Hepatocyte (in vitro differentiated cells): Measurements from ENCODE around the gene TAF11L3. TPM values are rescaled to one million over a fixed set of nuclear protein-coding genes. Genes with fewer than 3 reads are reported as not detected.

Experiments used
- polyA plus RNA-seq: library from polyadenylated mRNA; unstranded; fragments of >200 nt; fragmentation: Nextera tagmentation; extraction: Ambion mirVana; gene quantifications from 2 replicates; pipeline ENCODE4 v1.2.1, GENCODE V29; 2016
- small RNA-seq: library from RNA; depleted of rRNA; stranded (forward); fragments of <200 nt; gene quantifications from one replicate; pipeline ENCODE3, GENCODE V24; 2014
- total RNA-seq: library from RNA; depleted of rRNA; stranded (reverse); fragments of >200 nt; gene quantifications from 2 replicates; pipeline ENCODE4 v1.2.3, GENCODE V29; 2014

The TAF11L3 gene
- total and polyA plus RNA-seq, 2 experiments from 2014 or later, result not detected

Small RNAs within 50 kb of the gene (small RNA-seq; reads per million reads assigned to genes)
- gene AC106774.3, result not detected

Other genes with a start within 250 kb of the TAF11L3 start
- gene TAF11L2, start 20.1 kb upstream of the TAF11L3 start, total RNA-seq, result not detected in 2 replicates
- not detected in 2 replicates for gene TAF11L2, start 20.1 kb upstream of the TAF11L3 start, polyA plus RNA-seq
- not detected in 2 replicates for gene TAF11L4, start 3.4 kb downstream of the TAF11L3 start, total RNA-seq
- not detected in 2 replicates for gene TAF11L4, start 3.4 kb downstream of the TAF11L3 start, polyA plus RNA-seq
- gene TAF11L5, start 6.9 kb downstream of the TAF11L3 start, total RNA-seq, result not detected in 2 replicates
- not detected in 2 replicates for gene TAF11L5, start 6.9 kb downstream of the TAF11L3 start, polyA plus RNA-seq
- gene TAF11L6, start 10.3 kb downstream of the TAF11L3 start, total RNA-seq, result not detected in 2 replicates
- not detected in 2 replicates for gene TAF11L6, start 10.3 kb downstream of the TAF11L3 start, polyA plus RNA-seq
- gene TAF11L7, start 67.4 kb downstream of the TAF11L3 start, total RNA-seq, result not detected in 2 replicates
- gene TAF11L7, start 67.4 kb downstream of the TAF11L3 start, polyA plus RNA-seq, result not detected in 2 replicates
- gene TAF11L8, start 72.6 kb downstream of the TAF11L3 start, total RNA-seq, result not detected in 2 replicates
- not detected in 2 replicates for gene TAF11L8, start 72.6 kb downstream of the TAF11L3 start, polyA plus RNA-seq
- gene TAF11L9, start 76.0 kb downstream of the TAF11L3 start, total RNA-seq, result not detected in 2 replicates
- gene TAF11L9, start 76.0 kb downstream of the TAF11L3 start, polyA plus RNA-seq, result not detected in 2 replicates
- not detected in 2 replicates for gene TAF11L10, start 79.5 kb downstream of the TAF11L3 start, total RNA-seq
- gene TAF11L10, start 79.5 kb downstream of the TAF11L3 start, polyA plus RNA-seq, result not detected in 2 replicates
- gene TAF11L11, start 85.8 kb downstream of the TAF11L3 start, total RNA-seq, result not detected in 2 replicates
- gene TAF11L11, start 85.8 kb downstream of the TAF11L3 start, polyA plus RNA-seq, result not detected in 2 replicates
- not detected in 2 replicates for gene TAF11L12, start 92.0 kb downstream of the TAF11L3 start, total RNA-seq
- gene TAF11L12, start 92.0 kb downstream of the TAF11L3 start, polyA plus RNA-seq, result not detected in 2 replicates
- gene TAF11L13, start 113.7 kb downstream of the TAF11L3 start, total RNA-seq, result not detected in 2 replicates
- not detected in 2 replicates for gene TAF11L13, start 113.7 kb downstream of the TAF11L3 start, polyA plus RNA-seq
- not detected in 2 replicates for gene TAF11L14, start 116.1 kb downstream of the TAF11L3 start, total RNA-seq
- gene TAF11L14, start 116.1 kb downstream of the TAF11L3 start, polyA plus RNA-seq, result not detected in 2 replicates